ENCODE data around the gene GMPPA.

The GMPPA gene

DNA sequence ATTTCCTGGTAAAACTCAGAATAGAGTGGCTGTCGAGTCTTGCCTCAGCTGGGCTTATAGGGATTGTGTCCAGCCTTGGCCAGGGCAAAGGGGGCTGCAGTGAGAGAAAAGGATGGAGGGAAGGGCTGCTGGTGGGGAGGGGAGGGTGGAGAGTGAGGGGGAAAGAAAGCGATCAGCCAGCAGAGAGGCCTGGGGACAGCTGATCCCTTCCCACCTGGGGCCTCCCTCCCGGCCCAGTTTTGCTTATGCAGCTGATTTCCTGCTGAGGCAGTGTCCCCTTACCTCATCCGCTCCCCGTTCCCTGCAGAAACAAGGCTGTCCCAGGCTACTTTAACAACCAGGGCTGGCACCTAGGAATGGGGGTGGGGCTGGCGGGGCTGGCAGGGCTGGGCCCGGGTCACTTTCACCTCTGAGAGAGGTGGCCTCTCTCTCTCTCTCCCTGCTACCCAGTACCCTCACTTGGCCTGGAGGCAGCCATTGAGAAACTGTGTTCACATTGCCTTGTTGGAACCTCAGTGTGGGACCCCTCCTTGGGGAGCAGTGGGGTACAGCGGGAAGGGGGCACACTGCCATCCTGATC is 12.2 kb upstream of the GMPPA start:
- no peak for DNase-seq

- no peak for DNase-seq
Observed at GRCh38 chr2:219488149-219488843, 10.4 kb upstream of the GMPPA start.

- no peak for DNase-seq
Observed at GRCh38 chr2:219488844-219489194, 9.9 kb upstream of the GMPPA start.

- no peak for DNase-seq
Observed at GRCh38 chr2:219489315-219489714, 9.4 kb upstream of the GMPPA start.

DNA sequence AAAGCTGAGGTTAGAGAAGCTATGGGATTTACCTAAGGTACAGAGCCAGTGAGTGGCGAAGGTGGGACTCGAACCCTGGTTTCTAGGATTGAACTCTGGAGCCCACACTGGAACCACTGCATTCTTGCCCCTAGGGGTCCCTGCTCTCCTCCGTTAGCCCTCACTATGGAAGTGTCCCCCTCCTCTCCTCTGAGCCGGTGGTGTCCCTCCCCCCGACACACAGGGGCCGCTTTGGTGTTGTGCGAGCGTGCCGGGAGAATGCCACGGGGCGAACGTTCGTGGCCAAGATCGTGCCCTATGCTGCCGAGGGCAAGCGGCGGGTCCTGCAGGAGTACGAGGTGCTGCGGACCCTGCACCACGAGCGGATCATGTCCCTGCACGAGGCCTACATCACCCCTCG is 8.5 kb upstream of the GMPPA start:
- no peak for DNase-seq

GRCh38 chr2:219490600-219491130 is 8.0 kb upstream of the GMPPA start:
- DNase-seq = no peak

DNA sequence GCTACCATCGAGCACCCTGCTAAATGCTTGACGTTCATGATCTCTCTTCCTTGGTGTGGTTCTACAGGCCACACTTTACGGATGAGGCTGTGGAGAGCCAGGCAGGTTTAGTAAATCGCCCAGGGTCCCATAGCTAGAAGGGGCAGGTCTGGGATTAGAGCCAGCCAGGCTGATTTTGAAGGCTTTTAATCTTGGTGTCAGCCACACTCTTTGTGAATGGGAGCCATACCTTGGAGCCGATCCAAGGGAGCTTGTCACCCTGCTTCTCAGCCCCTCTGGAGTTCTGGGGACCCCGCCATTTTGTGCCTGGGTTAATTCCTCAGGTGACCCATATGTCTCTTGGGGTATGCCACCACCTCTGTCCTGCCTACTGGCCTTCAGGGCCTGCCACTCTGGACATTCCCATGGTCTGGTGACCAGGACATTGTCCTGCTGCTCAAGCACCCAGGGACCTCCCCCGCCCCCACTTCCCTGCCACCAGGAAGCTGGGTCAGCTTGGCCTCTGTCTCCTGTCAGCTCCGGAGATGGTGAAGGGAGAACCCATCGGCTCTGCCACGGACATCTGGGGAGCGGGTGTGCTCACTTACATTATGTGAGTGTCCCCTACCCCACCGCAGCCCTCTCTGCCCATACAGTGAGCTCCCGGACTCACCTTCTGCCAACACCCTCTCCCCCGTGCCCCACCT is 7.3 kb upstream of the GMPPA start:
- DNase-seq = no peak

- DNase-seq = no peak
Observed at GRCh38 chr2:219492575-219492974, 6.1 kb upstream of the GMPPA start.

DNA sequence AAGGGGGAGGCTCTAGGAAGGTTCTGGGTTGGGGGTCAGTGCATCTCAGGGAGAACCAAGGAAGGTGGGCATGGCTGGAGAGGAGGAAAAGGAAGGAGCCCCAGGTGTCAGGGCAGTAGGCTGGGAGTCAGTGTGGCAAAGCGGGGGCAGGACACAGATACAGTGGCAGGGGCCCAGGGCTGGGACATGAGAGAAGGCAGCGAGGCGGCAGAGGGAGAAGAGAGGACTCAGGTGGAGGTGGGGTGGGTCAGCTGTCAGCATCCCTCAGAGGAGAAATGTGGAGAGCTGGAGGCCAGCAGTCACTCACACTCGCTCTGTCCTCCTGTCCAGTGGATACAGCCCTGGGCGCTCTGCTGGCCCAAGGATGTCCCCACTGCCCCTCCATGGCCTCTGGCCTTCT is 5.6 kb upstream of the GMPPA start:
- DNase-seq = no peak

GRCh38 chr2:219494952-219495530 is 3.6 kb upstream of the GMPPA start:
- no peak for DNase-seq

GRCh38 chr2:219495531-219496122 is 3.1 kb upstream of the GMPPA start:
- peak; percentile 22 for DNase-seq

- DNase-seq = no peak
Observed at GRCh38 chr2:219496247-219496824, 2.4 kb upstream of the GMPPA start.

DNA sequence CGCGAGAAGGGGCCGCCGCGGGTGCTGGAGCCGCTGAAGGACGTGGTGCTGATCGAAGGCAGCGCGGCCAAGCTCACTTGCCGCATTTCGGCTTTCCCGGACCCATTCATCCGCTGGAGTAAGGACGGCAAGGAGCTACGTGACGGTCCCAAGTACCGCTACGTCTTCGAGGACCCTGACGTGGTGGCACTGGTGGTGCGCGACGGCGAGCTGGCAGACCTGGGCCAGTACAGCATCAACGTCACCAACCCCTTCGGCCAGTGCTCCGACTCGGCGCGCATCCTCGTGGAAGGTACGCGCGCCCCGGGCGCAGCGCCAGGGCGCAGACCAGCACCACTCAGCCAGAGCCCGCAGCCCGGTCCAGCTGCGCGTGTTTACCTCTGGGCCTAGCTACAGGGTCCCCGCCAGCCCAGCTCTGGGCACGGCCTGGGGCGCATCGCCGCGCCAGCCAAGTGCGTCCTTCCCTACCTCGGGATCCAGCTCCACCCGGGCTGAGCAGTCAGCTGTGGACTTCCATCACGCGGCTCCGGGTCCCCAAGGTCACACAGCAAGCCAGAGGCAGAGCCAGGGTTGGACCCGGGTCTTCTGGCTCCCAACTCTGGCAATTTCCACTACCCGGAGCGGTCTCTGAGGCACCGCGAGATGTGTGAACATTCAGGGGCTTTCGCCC is 1.7 kb upstream of the GMPPA start:
- no peak for DNase-seq

- no peak for DNase-seq
Observed at GRCh38 chr2:219497495-219498279, 1.0 kb upstream of the GMPPA start.

GRCh38 chr2:219499058-219499307 is 292 bp downstream of the GMPPA start:
- no peak for DNase-seq

GRCh38 chr2:219499555-219499954 is 864 bp downstream of the GMPPA start:
- no peak for DNase-seq

- no peak for DNase-seq
Observed at GRCh38 chr2:219500135-219500534, 1.4 kb downstream of the GMPPA start.

DNA sequence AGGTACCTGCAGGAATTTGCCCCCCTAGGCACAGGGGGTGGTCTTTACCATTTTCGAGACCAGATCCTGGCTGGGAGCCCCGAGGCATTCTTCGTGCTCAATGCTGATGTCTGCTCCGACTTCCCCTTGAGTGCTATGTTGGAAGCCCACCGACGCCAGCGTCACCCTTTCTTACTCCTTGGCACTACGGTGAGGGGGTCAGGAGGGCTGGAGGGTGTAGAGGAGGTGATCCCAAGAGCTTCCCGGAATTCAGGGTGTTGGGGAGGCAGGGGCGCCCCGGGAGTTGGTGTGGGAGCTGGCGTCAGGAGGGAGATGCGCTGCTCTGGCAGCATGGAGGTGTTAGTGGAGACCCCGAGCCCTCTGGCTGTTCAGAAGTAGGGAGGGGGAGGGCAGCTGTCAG is 3.2 kb downstream of the GMPPA start:
- DNase-seq = no peak

DNA sequence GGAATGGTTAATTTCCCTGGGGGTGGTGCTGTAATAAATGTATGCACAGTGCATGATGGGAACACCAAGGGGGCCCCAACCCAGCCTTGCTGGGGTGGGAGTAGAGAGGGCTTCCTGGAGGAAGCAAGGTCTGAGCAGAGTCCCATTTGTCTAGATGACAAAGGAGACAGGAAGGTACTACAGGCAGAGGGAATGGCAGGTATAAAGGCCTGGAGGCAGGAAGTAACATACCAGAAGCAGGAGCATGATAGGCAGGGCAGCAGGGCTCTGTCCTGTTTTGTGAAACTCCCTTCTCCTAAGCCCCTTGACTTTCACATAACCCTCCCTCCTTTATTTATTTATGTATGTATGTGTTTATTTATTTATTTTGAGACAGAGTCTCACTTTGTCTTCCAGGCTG is 3.9 kb downstream of the GMPPA start:
- no peak for DNase-seq

DNA sequence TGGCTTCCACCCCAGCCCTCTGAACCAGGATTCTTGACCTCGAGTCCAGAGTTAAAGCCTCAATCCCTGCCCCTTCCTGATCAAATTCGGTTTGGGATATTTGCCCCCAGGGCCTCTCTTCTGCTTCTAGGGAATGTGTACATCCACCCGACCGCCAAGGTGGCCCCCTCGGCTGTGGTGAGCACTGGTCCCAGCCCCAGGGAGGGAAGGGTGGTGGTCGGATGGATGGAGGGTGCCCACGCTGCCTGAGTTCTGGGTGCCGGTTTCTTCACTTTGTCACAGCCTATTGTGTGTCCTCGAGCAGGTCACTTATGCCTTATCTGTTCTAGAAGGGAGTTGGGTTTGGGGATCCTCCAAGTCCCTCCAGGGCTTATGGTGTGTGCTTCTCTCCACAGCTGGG is 6.9 kb downstream of the GMPPA start:
- DNase-seq = no peak

DNA sequence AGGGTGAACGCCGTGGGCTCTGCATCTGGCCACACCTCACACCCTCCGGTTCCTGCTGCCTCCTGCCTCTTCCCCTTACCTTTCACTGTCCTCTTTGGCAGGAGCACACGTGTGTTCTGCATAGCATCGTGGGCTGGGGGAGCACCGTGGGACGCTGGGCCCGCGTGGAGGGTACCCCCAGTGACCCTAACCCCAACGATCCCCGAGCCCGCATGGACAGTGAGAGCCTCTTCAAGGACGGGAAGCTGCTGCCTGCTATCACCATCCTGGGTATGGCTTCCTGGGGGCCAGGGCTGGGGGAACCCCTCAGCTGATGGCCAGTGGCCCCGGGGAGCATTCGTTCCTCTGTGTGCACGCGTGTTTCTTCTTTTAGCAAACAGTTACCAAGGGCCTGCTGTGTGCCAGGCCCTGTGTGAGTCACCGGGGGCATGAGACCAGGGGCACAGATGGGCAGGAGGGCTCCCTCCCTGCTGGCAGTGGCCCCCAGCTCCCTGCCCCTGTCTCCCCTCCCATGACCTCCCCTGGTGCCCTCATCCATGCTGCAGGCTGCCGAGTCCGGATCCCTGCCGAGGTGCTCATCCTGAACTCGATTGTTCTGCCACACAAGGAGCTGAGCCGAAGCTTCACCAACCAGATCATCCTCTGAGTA is 7.6 kb downstream of the GMPPA start:
- DNase-seq = no peak

Measured in activated CD4-positive, alpha-beta T cell treated with anti-CD3 and anti-CD28 coated beads for 1 hour (primary cell).